ENCODE measurements around the gene GUSB. TPM values are rescaled to one million over a fixed set of nuclear protein-coding genes. Genes with fewer than 3 reads are reported as not detected.

Gene GUSB
- total and polyA plus RNA-seq, 2 experiments from 2014 or later, result 33.8 to 54.6 TPM

DNA sequence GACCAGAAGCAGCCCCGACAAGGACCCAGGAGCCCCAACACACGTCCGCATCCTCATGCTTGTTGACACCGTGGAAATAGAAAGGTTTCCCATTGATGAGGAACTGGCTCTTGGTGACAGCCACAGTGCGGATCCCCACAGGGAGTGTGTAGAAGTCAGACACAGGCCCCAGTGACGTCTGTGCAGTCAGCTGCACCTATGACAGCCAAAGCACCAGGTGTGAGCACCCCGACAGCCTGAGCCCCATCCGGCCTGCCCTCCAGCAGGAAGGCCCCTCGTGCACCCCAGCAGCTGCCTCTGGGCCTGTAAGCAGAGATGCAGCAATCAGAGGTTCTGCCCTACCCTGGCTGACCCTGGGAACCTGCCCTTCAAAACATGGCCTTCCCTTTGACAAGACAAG is 7.1 kb downstream of the GUSB start:
- peaks cover 31% of the 10 kb centered on the region for H3K36me3 ChIP-seq
- H3K9me3 ChIP-seq (ENCODE audit: low read depth), result no peaks in the 10 kb centered on the region
- H3K4me1 ChIP-seq (ENCODE audit: low read depth), result no peaks in the 10 kb centered on the region
- H3K27ac ChIP-seq, result no peak overlapping the region
- TF ChIP-seq, protein P1, sequence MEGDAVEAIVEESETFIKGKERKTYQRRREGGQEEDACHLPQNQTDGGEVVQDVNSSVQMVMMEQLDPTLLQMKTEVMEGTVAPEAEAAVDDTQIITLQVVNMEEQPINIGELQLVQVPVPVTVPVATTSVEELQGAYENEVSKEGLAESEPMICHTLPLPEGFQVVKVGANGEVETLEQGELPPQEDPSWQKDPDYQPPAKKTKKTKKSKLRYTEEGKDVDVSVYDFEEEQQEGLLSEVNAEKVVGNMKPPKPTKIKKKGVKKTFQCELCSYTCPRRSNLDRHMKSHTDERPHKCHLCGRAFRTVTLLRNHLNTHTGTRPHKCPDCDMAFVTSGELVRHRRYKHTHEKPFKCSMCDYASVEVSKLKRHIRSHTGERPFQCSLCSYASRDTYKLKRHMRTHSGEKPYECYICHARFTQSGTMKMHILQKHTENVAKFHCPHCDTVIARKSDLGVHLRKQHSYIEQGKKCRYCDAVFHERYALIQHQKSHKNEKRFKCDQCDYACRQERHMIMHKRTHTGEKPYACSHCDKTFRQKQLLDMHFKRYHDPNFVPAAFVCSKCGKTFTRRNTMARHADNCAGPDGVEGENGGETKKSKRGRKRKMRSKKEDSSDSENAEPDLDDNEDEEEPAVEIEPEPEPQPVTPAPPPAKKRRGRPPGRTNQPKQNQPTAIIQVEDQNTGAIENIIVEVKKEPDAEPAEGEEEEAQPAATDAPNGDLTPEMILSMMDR (IDR thresholded peaks at IDR 0.05; ENCODE audit: low read depth, low read length), result no peak
- H3K27me3 ChIP-seq, result no peaks in the 10 kb centered on the region
- no peak for DNase-seq (ENCODE audit: low read depth in 1 of 2, low spot score in 1 of 2)
- no peak overlapping the region for H3K4me3 ChIP-seq

DNA sequence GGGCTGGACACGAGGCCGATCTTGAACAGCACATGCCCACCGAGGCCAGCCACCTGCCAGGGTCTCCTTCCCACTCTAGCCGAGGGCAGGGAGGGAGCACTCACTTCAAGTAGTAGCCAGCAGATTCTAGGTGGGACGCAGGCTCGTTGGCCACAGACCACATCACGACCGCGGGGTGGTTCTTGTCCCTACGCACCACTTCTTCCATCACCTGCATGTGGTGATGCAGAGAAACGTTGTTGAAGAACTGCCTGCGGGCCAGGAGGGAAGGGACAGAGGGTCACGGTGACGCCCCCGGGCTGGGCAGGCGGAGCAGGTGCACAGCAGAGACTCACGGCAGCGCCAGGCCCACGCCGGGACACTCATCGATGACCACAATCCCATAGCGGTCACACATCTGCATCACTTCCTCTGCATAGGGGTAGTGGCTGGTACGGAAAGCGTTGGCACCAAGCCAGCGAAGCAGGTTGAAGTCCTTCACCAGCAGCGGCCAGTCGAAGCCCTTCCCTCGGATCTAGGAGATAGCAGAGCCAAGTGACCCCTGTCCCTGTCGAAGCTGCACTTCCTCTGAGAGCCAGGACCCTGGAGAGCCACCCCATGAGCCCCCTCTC is 7.7 kb downstream of the GUSB start:
- no peaks in the 10 kb centered on the region for H3K27me3 ChIP-seq
- H3K36me3 ChIP-seq, result peaks cover 36% of the 10 kb centered on the region
- TF ChIP-seq, protein P1 (IDR thresholded peaks at IDR 0.05; ENCODE audit: low read depth, low read length), result no peak
- no peaks in the 10 kb centered on the region for H3K9me3 ChIP-seq (ENCODE audit: low read depth)
- H3K4me1 ChIP-seq (ENCODE audit: low read depth), result no peaks in the 10 kb centered on the region
- no peak for DNase-seq (ENCODE audit: low read depth in 1 of 2, low spot score in 1 of 2)
- H3K4me3 ChIP-seq, result no peak overlapping the region
- H3K27ac ChIP-seq, result no peak overlapping the region

DNA sequence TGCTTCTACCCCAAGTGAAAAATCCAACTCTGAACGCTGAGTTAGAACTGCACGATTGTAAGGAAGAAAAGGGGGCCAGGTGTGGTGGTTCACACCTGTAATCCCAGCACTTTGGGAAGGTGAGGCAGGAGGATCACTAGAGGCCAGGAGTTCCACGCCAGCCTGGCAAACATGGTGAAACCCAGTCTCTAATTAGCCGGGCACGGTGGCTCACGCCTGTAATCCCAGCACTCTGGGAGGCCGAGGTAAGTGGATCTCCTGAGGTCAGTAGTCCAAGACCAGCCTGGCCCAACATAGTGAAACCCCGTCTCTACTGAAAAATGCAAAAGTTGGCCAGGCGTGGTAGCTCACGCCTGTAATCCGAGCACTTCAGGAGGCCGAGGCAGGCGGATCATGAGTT is 9.0 kb downstream of the GUSB start:
- Histone ChIP-seq H3K36me3 (peaks cover 46% of the 10 kb centered on the region), H3K4me1 (ENCODE audit: low read depth) (no peaks in the 10 kb centered on the region), H3K4me3 (no peak overlapping the region), H3K27ac (no peak overlapping the region), H3K9me3 (ENCODE audit: low read depth) (no peaks in the 10 kb centered on the region), H3K27me3 (no peaks in the 10 kb centered on the region)
- TF ChIP-seq, protein P1 (IDR thresholded peaks at IDR 0.05; ENCODE audit: low read depth, low read length), result no peak
- no peak for DNase-seq (ENCODE audit: low read depth in 1 of 2, low spot score in 1 of 2)

DNA sequence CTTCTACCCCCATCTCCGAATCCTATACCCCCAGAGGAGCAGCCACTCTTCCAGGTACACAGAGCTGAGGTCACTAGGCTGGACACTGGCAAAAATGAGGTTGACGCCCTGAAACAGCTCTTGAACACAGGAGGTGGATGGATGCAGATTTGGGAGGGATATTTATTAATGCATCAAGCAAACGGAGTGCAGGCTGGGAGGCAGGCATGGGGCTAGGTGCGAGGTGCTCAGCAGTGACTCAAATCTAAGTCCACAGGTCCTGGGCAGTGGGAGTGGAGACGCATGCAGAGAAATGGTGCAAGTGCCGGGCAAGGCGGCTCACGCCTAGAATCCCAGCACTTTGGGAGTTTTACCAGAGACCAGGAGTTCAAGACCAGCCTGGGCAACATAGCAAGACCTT is 11.0 kb downstream of the GUSB start:
- Histone ChIP-seq H3K4me3 (no peak overlapping the region), H3K4me1 (ENCODE audit: low read depth) (no peaks in the 10 kb centered on the region), H3K27me3 (no peaks in the 10 kb centered on the region), H3K27ac (no peak overlapping the region), H3K9me3 (ENCODE audit: low read depth) (no peaks in the 10 kb centered on the region), H3K36me3 (peaks cover 58% of the 10 kb centered on the region)
- TF ChIP-seq, protein P1 (IDR thresholded peaks at IDR 0.05; ENCODE audit: low read depth, low read length), result no peak
- DNase-seq (ENCODE audit: low read depth in 1 of 2, low spot score in 1 of 2), result no peak

DNA sequence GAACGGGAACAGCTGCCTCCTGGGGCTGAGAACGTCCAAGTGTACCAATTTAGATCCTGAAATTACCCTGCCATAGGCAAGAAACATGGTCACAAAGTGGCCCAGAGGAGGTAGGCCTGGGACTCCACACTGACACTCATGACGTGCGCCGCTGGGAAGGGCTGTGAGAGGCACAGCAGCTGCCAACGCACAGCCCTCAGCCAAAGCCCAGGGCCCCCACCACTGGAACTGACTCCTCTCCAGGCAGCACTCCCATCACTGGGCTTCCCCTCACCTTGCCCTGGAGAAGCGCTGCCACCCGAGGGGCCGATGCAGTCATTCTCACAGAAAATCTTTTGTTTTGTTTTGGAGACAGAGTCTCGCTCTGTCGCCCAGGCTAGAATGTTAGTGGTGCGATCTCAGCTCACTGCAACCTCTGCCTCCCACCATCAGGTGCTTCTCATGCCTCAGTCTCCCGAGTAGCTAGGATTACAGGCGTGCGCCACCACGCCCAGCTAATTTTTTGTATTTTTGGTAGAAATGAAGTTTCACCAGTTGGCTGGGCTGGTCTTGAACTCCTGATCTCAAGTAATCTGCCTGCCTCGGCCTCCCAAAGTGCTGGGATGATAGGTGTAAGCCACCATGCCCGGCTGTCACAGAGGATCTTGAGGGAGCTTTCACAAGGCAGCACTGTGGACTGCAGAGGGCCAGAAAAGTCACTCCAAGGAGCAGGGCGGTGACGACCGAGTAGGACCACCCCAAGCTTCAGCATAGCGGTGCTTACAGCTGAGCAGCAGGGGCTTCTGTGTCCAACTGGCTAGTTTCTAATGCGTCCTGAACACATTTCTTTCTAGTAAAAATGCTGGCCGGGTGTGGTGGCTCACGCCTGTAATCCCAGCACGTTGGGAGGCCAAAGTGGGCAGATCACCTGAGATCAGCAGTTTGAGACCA is 13.5 kb downstream of the GUSB start:
- H3K9me3 ChIP-seq (ENCODE audit: low read depth), result no peaks in the 10 kb centered on the region
- TF ChIP-seq, protein P1 (IDR thresholded peaks at IDR 0.05; ENCODE audit: low read depth, low read length), result no peak
- H3K4me3 ChIP-seq, result no peak overlapping the region
- DNase-seq (ENCODE audit: low read depth in 1 of 2, low spot score in 1 of 2), result no peak
- H3K27ac ChIP-seq, result no peak overlapping the region
- no peaks in the 10 kb centered on the region for H3K27me3 ChIP-seq
- no peaks in the 10 kb centered on the region for H3K4me1 ChIP-seq (ENCODE audit: low read depth)
- peaks cover 59% of the 10 kb centered on the region for H3K36me3 ChIP-seq
